NCI-H524 treated with DMSO at 0.1 percent for 48 hours (cell line): Measurements from ENCODE around the gene MAGI2.

ENCODE experiments used
- DNase-seq: peaks from one replicate; lab custom pipeline; 2025; lab: John Stamatoyannopoulos, UW

The MAGI2 gene

DNA sequence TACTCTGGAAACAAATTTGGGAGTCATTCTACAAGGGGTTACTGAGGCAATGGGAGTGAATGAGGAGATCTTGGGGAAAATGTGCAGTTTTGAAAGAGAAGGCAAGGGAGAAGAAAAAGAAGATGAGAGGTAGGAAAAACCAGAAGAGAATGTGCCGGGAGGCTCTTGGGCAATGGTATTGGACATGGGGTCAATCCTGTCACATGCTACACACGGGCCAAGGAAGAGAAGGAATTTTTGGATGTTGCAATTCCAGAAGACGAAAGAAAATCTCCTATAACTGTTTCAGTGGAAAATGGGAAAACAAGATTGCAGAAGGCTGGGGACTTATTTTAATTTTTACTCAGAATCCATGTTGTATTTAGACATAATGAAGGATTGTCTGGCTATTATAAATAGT, 1039.9 kb downstream of the MAGI2 start:
- DNase-seq, result no peak

DNA sequence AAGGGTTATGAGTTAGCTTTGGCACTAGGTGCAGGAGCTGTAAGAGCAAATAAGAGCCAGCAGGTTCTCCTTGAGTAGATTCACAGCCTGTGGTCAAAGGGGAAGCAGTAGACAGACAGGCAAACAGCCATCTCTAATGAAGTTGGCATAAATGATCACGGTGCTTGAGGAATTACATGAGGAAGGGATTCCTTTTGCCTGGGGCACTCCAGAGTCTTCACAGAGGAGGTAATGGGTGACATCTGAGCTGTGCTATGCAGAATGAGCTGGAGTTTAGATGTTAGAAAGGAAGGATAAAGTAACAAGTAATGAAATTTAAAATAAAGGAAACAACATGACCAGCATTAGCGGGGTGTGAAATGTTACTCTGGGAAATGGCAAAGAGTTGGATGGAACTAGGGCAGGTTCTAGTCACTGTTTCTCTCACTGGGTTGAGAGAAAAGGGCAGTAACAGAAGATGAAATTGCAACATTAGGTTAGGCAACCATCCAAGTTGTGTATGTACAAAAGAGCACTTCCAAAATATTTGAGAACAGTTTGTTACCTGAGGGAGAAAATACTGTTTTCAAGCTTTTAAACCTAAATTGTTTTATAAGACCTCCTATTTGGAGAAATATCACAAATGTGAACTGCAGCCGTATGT, 1041.1 kb downstream of the MAGI2 start:
- no peak for DNase-seq

DNA sequence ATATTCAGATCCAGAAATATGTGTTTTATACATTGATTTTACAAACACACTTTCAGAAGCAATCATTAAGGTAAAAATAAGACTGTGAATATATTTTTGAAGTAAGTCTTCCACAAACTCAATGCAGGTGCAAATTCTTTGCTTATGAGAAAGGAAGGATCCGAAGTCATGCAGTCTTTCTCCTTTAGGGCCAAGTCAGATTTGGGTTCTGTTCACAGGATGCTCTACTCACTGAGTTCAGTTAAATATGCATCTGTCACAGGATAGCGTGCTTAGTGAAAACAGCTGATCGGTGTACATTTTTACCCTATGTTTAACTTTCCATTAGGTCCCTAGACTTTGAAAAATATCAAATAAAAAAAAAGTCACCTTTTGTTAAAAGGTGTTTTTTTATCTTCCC, 1046.4 kb downstream of the MAGI2 start:
- no peak for DNase-seq

DNA sequence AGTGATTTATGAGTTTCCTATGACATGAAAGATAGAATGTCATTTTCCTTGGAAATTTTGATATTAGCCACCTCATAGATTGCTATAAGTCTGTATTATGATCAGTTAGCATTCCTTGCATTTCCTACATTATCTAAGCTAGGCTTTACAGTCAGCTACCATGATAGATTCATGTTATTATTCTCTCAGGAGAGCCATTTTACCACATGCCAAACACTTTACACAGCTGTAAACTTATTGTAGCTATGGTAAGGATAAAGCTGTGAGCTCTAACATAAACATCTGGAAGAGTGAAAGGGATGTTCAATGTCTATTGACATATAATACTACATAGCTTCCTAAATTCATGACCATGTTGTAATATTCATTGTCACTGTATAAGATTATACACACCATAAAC, 1046.9 kb downstream of the MAGI2 start:
- DNase-seq, result no peak

DNA sequence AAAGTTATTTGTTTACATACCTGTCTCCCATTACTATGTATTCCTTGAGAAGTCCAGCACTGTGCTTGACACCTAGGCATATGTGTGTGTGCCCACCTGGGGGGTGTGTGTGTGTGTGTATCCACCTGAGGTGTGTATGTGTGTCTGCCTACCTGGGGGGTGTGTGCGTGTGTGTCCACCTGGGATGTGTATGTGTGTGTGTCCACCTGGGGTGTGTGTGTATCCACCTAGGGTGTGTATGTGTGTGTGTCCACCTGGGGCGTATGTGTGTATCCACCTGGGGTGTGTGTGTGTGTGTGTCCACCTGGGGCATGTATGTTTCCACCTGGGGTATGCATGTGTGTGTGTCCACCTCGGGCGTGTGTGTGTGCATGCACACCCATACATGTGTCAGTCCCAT, 1051.4 kb downstream of the MAGI2 start:
- DNase-seq, result no peak

DNA sequence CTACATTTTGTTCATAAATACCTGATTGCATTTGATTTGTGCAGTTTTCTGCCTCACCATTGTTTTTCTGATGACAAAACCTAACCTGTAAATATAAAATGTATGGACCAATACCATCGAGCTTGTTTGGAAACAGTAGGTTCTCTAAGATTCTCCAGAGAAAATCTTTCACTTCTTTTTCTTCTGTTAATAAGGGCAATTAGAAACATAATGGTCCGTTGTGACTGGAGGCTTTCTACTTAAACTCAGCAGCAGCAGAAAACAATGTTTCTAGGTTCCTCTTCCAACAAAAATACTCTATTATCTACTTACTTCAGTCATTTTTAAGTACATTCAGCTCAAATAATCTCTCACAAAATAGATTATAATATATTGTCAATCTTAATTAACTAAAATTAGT, 1053.4 kb downstream of the MAGI2 start:
- no peak for DNase-seq

DNA sequence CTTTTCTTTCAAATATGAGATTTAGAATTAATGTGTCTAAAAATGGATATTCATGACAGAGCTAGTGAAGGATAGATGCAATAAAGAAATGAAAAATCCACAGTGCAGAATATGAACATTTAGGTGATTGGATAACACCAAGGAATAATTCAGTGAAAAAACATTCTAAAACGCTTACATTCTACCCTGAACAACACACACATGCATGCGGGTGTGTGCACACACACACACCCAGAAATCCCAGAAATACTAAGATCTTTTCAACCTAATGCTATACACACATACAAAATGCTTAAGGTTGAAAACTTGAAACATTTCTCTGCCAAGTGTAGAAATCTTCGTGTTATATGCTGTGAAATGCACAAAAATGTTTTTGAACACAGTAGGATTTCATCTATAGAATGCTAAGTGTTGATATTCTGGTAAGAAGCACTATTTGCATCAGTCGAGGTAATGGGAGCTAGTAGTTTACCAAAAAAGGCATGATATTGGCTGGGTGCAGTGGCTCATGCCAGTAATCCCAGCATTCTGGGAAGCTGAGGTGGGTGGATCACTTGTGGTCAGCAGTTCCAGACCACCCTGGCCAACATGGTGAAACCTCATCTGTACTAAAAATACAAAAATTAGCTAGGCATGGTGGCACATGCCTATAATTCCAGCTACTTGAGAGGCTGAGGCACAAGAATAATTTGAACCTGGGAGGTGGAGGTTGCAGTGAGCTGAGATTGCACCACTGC, 1054.3 kb downstream of the MAGI2 start:
- no peak for DNase-seq

DNA sequence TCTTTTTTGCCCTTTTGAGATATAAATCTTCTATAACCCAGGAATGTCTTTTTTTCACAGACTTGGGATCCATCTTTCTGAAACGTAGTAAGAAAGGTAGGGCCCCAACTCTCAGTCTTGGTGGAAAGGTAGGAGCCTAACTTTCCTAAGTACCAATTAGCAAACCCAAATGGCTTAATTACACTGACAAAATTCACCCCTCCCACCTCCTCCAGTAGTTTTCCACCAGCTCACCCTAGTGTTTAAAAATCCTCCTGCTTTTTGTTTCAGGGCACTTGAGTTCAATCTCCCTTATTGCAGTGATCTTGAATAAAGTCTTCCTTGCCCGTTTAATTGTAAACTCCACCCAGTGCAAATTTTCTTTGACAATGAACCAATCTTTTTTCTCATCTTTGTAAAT, 1054.9 kb downstream of the MAGI2 start:
- DNase-seq, result no peak

DNA sequence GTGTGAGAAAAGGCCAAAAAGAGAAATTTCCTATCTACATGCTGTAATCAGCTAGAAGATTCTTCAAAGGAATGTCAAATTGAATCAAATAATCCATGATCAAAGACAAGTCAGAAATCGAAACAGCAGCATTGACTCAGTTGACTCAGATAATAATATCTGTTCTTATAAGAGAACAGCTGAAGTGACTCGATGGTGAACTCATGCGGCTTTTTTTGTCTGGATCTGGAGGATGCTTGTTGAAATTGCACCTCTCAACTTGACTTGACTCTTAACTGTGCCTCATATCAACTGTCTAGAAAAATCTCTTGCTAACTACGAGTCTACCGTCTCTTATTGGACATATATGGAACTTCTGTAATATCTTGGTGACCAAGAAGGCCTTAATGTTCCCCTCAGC, 1055.4 kb downstream of the MAGI2 start:
- DNase-seq, result no peak

DNA sequence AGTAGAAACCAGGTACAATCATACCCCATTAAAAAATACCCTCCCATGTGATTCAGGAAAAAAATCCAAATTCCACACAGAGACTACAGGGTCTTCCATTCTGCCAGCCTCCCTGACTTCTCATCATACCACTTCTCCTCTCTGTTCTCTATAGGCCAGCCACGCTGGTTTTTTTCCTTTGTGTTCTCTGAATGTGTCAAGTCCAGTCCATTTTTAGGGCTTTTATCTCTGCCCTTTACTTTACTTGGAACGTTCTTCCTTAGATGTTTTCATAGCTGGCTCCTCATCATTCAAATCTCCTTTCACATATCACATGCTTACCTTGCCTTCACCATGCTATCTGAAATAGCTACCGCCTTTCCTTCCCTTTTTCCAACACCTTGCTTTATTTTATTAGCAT, 1057.3 kb downstream of the MAGI2 start:
- no peak for DNase-seq

DNA sequence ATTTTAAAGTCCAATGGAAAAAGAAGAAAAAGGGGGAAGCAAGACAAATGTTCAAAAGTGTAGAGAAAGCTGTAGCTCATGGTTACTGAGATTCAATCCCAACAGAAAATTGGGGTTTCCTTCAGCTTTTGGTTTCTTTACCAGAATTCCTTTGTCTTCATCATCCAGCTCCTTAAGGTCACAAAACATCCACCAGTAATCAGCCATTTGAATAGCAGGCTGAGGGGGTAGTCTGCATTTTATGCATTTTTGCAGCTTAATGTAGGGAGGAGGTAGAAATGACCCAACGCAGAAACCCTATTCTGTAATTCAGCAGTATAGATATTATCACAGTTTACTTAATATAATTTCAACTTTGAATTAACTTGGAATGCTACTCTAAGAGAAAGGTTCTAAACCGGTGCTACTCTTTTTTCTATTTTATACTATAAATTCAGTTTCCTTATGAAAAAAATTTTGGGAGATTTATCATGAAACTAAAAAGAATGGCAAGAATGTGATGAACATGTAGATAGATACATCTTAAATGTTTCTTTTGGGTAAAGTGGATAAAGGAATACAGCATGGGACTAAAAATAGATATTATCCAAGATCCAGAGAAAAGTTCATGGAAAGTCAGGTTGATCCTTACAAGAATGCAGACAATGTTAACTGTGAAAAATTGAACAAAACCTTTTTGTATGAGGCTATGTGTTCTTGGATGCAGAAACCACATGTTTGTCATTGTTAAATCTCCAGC, 1058.0 kb downstream of the MAGI2 start:
- DNase-seq, result no peak

DNA sequence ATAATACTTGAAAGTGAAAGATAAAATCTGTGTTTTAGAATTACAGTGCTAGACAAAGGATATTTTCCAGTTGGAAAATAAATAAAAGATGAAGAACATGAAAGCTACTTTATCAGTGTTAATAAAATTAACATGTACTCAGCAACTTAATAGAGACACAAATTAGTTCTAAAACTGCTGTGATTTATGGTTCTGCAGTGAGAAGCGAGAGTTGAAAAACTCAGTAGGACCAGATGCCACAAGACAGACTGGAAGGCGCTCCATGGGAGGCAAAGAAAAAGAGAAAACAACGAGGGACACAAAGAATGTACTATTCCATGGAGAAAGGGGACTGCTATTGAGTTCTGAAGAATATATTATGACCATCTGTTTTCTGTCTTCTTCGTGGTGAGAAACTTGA, 1064.4 kb downstream of the MAGI2 start:
- DNase-seq, result no peak

DNA sequence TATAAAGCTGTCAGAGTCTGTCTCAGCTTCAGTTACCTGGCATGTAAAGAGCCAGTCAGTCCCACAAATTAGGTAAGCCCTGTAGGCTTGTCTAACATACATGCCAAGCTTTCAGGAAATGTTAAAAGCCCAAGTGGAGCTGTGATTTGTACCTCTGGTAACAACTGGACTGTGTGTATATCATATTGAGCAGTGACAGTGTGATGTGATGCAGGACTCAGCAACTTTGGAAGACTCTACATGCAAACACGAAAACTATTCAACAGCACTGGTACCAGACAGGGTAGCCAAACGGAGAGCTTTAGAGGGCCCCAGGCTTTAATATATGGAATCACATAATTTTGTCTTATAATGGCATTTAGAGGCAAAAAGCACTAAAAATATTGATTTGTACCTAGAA, 1066.9 kb downstream of the MAGI2 start:
- no peak for DNase-seq

DNA sequence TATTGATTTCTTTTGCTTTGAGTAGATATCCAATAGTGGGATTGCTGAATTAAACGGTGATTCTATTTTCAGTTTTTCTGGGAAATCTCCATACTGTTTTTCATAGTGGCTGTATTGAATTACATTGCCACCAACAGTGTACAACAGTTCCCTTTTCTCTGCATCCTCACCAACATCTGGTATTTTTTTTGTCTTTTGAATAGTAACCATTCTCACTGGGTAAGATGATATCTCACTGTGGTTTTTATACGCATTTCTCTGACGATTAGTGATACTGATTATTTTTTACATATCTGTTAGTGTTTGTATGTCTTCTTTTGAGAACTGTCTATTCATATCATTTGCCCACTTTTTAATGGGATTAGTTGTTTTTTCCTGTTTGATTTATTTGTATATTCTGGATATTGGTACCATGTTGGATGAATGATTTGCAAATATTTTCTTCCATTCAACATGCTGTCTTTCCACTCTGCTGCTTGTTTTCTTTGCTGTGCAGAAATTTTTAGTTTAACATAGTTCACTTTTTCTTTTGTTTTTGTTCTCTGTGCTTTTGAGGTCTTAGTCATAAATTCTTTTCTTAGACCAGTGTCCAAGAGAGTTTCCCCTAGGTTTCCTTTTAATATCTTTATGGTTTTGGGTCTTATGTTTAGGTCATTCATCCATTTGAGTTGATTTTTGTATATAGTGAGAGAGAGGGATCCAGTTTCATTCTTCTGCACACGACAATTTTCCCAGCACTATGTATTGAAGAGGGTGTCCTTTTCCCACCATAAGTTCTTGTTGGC, 1070.2 kb downstream of the MAGI2 start:
- DNase-seq, result no peak

DNA sequence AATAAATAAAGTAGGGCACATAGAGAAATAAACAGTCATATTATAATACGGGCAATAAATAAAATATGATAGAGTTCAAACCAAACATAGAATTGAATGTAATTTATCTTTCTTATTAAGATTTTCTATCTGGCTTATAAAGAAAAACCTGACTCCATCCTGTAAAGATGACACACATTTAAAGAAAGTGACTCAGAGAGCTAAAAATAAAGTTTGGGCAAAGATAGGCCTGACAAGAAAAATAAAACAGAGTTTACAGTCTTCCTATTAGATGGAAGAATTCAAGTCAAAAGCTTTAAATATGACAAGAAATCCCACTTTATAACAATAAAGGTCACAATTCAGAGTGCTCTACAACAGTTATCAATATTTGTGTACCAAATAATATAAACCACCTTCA, 1074.3 kb downstream of the MAGI2 start:
- no peak for DNase-seq

DNA sequence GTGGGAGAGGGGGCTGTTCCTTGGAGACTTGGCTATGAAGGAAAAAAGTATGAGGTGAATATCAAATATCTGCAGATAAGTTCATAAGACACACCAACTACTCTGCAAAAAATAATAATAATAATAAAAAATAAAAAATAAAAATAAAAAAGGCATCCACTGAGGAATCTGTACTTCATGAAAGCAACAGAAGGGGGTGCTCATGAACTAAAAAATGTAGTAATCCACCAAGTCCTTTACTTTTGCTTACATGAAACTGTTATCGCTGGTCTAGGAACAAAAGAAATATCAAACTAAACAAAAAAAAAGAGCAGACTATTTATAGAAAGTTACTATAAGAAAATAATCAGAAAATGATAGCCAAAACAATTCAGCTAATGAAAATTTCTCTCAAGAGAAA, 1075.9 kb downstream of the MAGI2 start:
- DNase-seq, result no peak

DNA sequence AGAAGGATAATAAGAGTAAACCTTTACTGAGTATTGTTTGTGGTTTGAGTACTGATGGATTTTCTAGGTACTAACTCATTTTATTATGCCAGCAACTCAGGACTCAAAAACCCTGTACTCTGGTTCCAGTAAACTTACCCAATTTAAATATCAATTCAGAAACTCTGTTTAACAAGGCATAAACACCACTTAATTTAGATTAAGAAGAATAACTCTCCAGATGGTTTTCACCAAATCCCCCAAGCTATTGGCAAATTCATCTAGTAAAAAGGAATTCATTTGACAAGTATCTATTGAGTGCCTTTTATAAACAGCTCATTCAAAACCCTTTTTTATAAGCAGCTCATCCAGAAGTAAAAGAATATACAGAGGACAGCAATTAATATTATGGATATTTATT, 1082.5 kb downstream of the MAGI2 start:
- DNase-seq, result peak; percentile 82

DNA sequence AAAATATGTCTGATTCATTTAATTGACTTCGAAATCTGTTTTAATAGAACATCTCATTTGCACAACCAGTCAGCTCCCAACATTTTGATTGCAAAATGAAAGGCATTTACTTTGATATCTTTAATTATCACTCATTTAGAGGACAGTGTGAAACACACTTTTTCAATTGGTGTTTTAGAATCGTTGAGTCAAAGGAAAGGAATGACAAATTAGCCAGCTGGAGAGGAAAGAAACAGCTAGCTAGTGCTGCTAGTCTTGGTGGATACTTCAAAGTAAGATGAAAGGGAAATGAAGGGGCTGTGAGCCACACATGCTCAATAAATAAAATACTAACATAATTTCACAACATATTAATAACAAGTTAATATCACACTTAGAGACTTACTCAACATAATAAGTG, 1084.7 kb downstream of the MAGI2 start:
- no peak for DNase-seq

DNA sequence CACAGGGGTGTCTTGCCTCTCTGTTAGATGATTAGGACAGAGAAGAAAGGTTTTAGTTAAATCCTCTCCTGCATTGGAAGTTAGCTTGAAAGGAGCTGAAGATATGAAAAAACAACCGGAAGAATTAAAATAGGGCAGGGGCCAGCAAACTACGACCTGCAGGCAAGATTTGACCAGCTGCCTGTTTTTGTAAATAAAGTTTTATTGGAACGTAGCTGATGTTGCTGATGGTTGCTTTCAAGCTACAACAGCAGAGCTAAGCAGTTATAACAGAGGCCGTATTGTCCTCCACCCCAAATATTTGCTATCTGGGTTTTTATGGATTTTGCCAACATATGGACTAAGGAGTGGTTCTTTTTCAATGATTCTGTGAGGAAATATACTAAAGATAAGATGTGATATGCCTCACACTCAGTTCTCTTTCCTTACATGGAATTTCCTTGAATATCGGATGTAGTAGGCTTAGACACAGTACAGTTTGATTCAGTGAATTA, 1086.1 kb downstream of the MAGI2 start:
- DNase-seq, result no peak

DNA sequence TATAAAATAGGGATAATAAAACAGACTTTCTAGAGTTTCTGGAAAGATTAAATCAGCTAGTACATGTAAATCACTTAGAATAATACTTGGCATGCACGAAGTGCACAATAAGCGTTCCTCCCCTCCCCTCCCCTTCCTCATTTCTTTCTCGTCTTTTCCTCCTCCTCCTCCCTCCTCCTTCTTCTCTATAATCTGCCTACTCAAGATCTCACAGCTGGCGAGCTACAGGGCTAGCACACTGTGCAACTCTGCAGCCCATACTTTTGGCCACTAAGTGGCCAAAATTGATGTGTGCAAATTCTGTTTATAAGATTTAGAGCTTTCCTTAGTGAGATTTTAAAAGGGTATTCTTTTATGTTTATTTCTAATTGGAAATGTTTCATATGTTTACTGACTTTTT, 1089.6 kb downstream of the MAGI2 start:
- DNase-seq, result peak; percentile 42

DNA sequence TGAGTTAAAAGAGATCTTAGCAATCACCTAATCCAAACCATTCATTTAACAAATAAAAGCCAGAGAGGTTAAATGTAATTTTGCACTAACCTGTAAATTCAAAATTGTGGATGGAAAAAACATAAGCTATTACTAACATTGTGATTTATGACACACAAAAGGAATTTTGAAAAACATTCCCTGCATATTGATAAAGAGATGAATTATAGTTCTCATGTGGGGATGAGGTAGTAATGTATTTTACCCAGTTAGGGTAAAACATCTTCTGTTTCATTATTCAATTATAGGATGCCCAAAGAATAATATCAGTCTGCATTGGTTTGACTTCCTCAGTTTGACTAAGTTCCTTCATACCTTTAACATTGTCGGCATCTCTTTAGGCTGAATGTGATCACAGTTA, 1093.6 kb downstream of the MAGI2 start:
- no peak for DNase-seq

DNA sequence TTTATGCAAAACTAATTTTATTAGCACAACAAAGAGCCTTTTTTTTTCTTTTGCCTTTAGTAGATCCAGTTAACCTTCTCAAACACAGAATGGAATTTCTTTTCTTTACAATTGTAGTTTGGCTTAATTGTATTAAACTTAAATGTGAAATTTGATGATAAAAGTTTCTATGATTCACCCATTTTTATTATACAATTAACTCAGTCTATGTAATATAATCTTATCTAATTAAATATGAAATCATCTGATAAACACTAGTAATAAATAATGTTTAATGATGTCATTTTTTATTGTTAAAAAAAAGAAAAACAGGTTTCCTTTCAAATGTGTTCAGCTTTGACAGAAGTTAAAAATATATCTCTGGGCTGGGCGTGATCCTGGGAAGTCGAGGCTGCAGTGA, 1095.8 kb downstream of the MAGI2 start:
- DNase-seq, result no peak
